Ishikawa (cell line): Measurements from ENCODE around the gene FAM186B.

Experiments used
- CEBPB ChIP-seq: IDR thresholded peaks from 2 replicates; pipeline ENCODE4 v1.6.1; 2012
- TAF1 ChIP-seq: IDR thresholded peaks from 2 replicates; pipeline ENCODE4 v1.6.1; 2012; ENCODE audit warnings: low read depth, mild to moderate bottlenecking

DNA sequence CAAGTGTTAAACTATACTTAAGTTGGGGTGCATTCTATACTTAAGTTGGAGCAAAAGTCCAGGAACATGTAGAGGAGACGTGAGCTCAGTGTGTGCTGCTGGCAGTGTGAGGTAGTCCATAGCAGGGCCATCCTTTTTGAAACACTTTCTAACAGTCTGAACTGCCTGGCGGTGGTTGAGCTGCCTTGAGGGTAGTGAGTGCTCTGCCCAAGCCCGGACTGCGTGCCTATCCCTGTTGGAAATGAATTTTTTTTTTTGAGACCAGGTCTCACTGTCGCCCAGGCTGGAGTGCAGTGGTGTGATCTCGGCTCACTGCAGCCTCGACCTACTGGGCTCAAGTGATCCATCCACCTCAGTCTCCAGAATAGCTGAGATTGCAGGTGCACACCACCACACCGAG lies 52.5 kb downstream of the FAM186B start:
- TF ChIP-seq TAF1 (no peak), CEBPB (no peak)
